Sigmoid colon (tissue), 7 donors: Measurements from ENCODE around the gene ZNF722. TPM values are rescaled to one million over a fixed set of nuclear protein-coding genes. Genes with fewer than 3 reads are reported as not detected.

Source experiments
- DNase-seq: peaks from one replicate; pipeline ENCODE4 v3.0.0-alpha.2; 2019
- H3K27ac ChIP-seq, 4 donors: fragments of 200-600 bp; sonication (generic); one replicate each; pipeline ENCODE4 v1.5.1; 2016 to 2019; ENCODE audit warnings: mild to moderate bottlenecking in 1 of 4
- H3K27me3 ChIP-seq, 3 donors: fragments of 200-600 bp; sonication (generic); one replicate each; pipeline ENCODE4 v1.5.1; 2019; ENCODE audit warnings: mild to moderate bottlenecking in 1 of 3
- H3K36me3 ChIP-seq, 4 donors: fragments of 200-600 bp; sonication (generic); one replicate each; pipeline ENCODE4 v1.5.1; 2016 to 2019
- H3K4me1 ChIP-seq, 4 donors: fragments of 200-600 bp; sonication (generic); one replicate each; pipeline ENCODE4 v1.5.1; 2017 to 2019
- H3K4me3 ChIP-seq, 4 donors: fragments of 200-600 bp; sonication (generic); one replicate each; pipeline ENCODE4 v1.5.1; 2017 to 2019; ENCODE audit warnings: mild to moderate bottlenecking in 2 of 4, moderate library complexity in 1 of 4
- H3K9me3 ChIP-seq, 4 donors: fragments of 200-600 bp in 3 of 4; sonication (generic) in 3 of 4; one replicate each; pipeline versions ENCODE4 v1.5.1 to v1.6.1; 2013 to 2019
- CTCF ChIP-seq, 4 experiments: fragments of 450-650 bp in 3 of 4; fragments of 200-600 bp in 1 of 4; IDR thresholded peaks; one replicate each; pipeline ENCODE4 v1.5.1; 2016 to 2019; ENCODE audit warnings: antibody characterized with exemption in 4 of 4, mild to moderate bottlenecking in 3 of 4, moderate library complexity in 2 of 4
- EP300 ChIP-seq, 4 donors: sonication (generic); formaldehyde crosslinking; IDR thresholded peaks; one replicate each; pipeline ENCODE4 v1.6.1; 2017; ENCODE audit warnings: antibody characterized with exemption in 4 of 4
- POLR2A ChIP-seq, 2 donors: fragments of 450-650 bp; IDR thresholded peaks; one replicate each; pipeline ENCODE4 v1.6.1; 2016; ENCODE audit warnings: antibody characterized with exemption in 2 of 2, mild to moderate bottlenecking in 2 of 2, moderate library complexity in 2 of 2
- POLR2AphosphoS5 ChIP-seq, 4 donors: sonication (generic); formaldehyde crosslinking; IDR thresholded peaks; one replicate each; pipeline ENCODE4 v1.6.1; 2017; ENCODE audit warnings: antibody characterized with exemption in 4 of 4
- WGBS, 2 donors: extraction: QIAGEN DNeasy Blood & Tissue Kit; methylation state at CpG; one replicate each; pipeline ENCODE4 v1.1.7; 2013; 5-methylcytosine and 5-hydroxymethylcytosine counted together
- intact Hi-C: fragments of 100-400 bp; cut with DNase I; formaldehyde crosslinking; loops from one replicate; pipeline ENCODE4 v1.15.1; 2023
- polyA plus RNA-seq, 3 donors: library from polyadenylated mRNA; stranded (reverse); fragments of 200-250 nt; gene quantifications; one replicate each; pipeline ENCODE4 v1.2.3, GENCODE V29; 2013
- small RNA-seq, 3 donors: library from RNA; depleted of rRNA; stranded (forward); fragments of <200 nt; gene quantifications; one replicate each; pipeline ENCODE3, GENCODE V24; 2016
- total RNA-seq, 4 donors: library from RNA; depleted of rRNA; stranded (reverse); fragments of >200 nt; gene quantifications; one replicate each; pipeline ENCODE4 v1.1.0, GENCODE V29; 2016
- donor health status: healthy with polysubstance abuse.
- donor health status: Bipolar disorder and iron deficiency.
- donor health status: healthy.

Gene ZNF722
- total and polyA plus RNA-seq, 7 donors: not detected

DNA sequence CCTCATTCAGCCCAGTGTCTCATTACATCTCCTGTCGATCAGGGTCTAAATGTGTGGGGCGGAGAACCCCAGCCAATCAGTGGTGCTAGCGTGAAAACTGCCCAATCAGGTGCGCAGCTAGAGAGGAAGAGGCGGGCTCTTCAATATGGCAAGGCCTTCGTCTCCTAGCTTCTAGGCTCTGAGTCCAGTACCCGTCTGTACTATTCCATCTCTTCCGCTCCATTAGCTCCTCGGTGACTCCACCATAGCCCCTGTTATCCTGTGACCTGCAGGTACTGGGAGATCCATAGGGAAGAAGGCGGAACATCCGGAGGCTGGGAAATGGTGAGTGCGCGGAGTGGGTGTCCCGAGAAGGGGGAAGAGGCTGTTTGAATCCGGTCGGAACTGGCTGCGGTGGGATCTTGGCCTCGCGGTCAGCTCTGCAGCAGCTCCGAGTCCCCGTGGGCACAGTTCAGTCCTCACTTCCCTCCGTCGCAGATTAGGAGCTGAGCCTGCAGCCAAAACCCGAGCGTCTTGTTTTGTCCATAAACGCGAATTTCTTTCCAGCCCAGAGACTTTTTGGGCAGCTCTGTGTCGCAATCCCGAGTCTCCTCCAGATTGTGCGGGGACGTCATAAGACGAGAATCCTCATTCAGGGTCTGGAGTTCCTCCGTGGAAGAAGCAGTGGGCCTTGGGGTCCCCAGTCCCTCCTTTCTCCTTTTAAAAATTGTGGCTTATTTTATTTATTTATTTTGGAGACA lies 46.8 kb downstream of the ZNF722 start, which contains the start of gene ZNF727:
TSS of gene ZNF727 (plus strand) at position 134 of the 740 bp plus-strand sequence. CDS start at position 322, 188 bp downstream.
- Histone ChIP-seq H3K36me3 (no peaks in the 10 kb centered on the region), H3K27ac (peak within 1 kb of the TSS; percentile 49 to 86 (median 72)), H3K9me3 (peaks cover 0 to under 1% (median 0%) of the 10 kb centered on the region in 4 donors), H3K4me1 (peaks cover 0 to 8% (median 3%) of the 10 kb centered on the region in 4 donors), H3K4me3 (peak within 1 kb of the TSS; percentile 27 to 67 (median 52)), H3K27me3 (no peaks in the 10 kb centered on the region)
- TF ChIP-seq POLR2AphosphoS5 (IDR thresholded peaks at IDR 0.05) (peak in 2 of 4 donors; percentile 25 to 55), EP300 (IDR thresholded peaks at IDR 0.05) (no peak)
- intact Hi-C loops: no loop called here
- 17 to 28% methylated on average over 33 of the region's 33 CpGs for WGBS, 2 donors
- DNase-seq: peak; percentile 71

- H3K4me3 ChIP-seq: peak overlapping the region; percentile 27 to 67 (median 52)
- no peak for TF ChIP-seq POLR2A (IDR thresholded peaks at IDR 0.05)
- TF ChIP-seq EP300 (IDR thresholded peaks at IDR 0.05): no peak
- TF ChIP-seq POLR2AphosphoS5 (IDR thresholded peaks at IDR 0.05): no peak
- TF ChIP-seq CTCF (IDR thresholded peaks at IDR 0.05): no peak
- WGBS, 2 donors: 29 to 38% methylated on average over 12 of the region's 12 CpGs
- H3K27ac ChIP-seq: peak overlapping the region; percentile 49 to 86 (median 72)
- H3K4me1 ChIP-seq: peaks cover 0 to 8% (median 3%) of the 10 kb centered on the region in 4 donors
- H3K36me3 ChIP-seq: no peaks in the 10 kb centered on the region
- intact Hi-C loops: no loop called here
- no peaks in the 10 kb centered on the region for H3K27me3 ChIP-seq
- no peak for DNase-seq
- H3K9me3 ChIP-seq: no peaks in the 10 kb centered on the region
Measured at GRCh38 chr7:64046041-64046389, 47.4 kb downstream of the ZNF722 start.

Small RNA genes within 50 kb of the gene (small RNA-seq; reads per million reads assigned to genes)
- gene AC092634.1 (0 reads per million in 3 donors), gene AC092634.7 (0 reads per million in 3 donors), gene VN1R36P (0 reads per million in 3 donors)

Other genes with a start within 250 kb of the ZNF722 start
- 1 to 10 TPM; 1.8 to 8.6 (median 3.8) TPM for gene ZNF727, start 46.6 kb downstream of the ZNF722 start, total RNA-seq
- under 1 TPM in 2 of 3 donors, not detected in 1; 0.06 to 0.60 TPM for gene ZNF727, start 46.6 kb downstream of the ZNF722 start, polyA plus RNA-seq
- gene ZNF735, start 208.4 kb downstream of the ZNF722 start, total RNA-seq: not detected
- not detected for gene ZNF735, start 208.4 kb downstream of the ZNF722 start, polyA plus RNA-seq
- gene ZNF679, start 229.6 kb downstream of the ZNF722 start, total RNA-seq: not detected
- not detected for gene ZNF679, start 229.6 kb downstream of the ZNF722 start, polyA plus RNA-seq